H1 (cell line): ENCODE measurements around the gene RNASE7. TPM values are rescaled to one million over a fixed set of nuclear protein-coding genes. Genes with fewer than 3 reads are reported as not detected.

ENCODE experiments used
- CTCF ChIA-PET: fragments of 300-600 bp; sonication (Branson Sonifier 250); formaldehyde crosslinking; loops from one replicate; lab custom pipeline; 2021; ENCODE audit not compliant: partially characterized antibody; lab: Charles Lee
- POLR2A ChIA-PET: fragments of 300-600 bp; sonication (Branson Sonifier 250); formaldehyde crosslinking; loops from one replicate; lab custom pipeline; 2021; ENCODE audit warnings: inconsistent platforms; ENCODE audit not compliant: partially characterized antibody; lab: Charles Lee
- DNase-seq, 2 experiments: peaks; one replicate each; pipeline versions ENCODE4 v3.0.0 to v3.0.0-alpha.2; 2010 to 2022; ENCODE audit warnings: low spot score in 2 of 2, low read depth in 1 of 2, mixed read lengths in 1 of 2
- FAIRE-seq: peaks from 2 replicates; lab custom pipeline; 2011; peaks lifted over from hg19 to GRCh38; lab: Jason Lieb, UNC
- H2AFZ ChIP-seq: 2 replicates; pipeline ENCODE4 v1.8.1; 2012; ENCODE audit warnings: low read length, inconsistent platforms
- H2AK5ac ChIP-seq: 2 replicates; pipeline ENCODE4 v1.6.1; 2013; ENCODE audit warnings: low read depth, low read length
- H2BK120ac ChIP-seq: replicated peaks from 2 replicates; pipeline ENCODE3; 2013; ENCODE audit warnings: low read depth, low read length, inconsistent platforms
- H2BK12ac ChIP-seq: 2 replicates; pipeline ENCODE4 v1.6.1; 2013; ENCODE audit warnings: low read depth, low read length
- H2BK15ac ChIP-seq: 2 replicates; pipeline ENCODE4 v1.6.1; 2013; ENCODE audit warnings: low read length
- H2BK20ac ChIP-seq: 2 replicates; pipeline ENCODE4 v1.6.1; 2013; ENCODE audit warnings: low read length
- H2BK5ac ChIP-seq: 2 replicates; pipeline ENCODE4 v1.6.1; 2013; ENCODE audit warnings: low read depth, low read length
- H3K14ac ChIP-seq: 2 replicates; pipeline ENCODE4 v1.6.1; 2013; ENCODE audit warnings: inconsistent platforms; ENCODE audit not compliant: insufficient read length
- H3K18ac ChIP-seq: 2 replicates; pipeline ENCODE4 v1.6.1; 2013; ENCODE audit warnings: low read length; ENCODE audit errors: extremely low read depth
- H3K23ac ChIP-seq: 2 replicates; pipeline ENCODE4 v1.6.1; 2013; ENCODE audit warnings: inconsistent platforms; ENCODE audit not compliant: insufficient read length
- H3K23me2 ChIP-seq: 2 replicates; pipeline ENCODE4 v1.6.1; 2013; ENCODE audit warnings: low read depth, low read length
- H3K27ac ChIP-seq: 2 replicates; pipeline ENCODE4 v1.6.1; 2011; ENCODE audit warnings: low read depth, low read length, inconsistent platforms
- H3K27me3 ChIP-seq, 4 experiments: replicated peaks in 1 of 4; 1 replicate in 1 of 4; 2 replicates in 3 of 4; pipeline versions ENCODE4 v1.6.1 to v1.8.1; 2011 to 2013; ENCODE audit warnings: low read length in 3 of 4, mild to moderate bottlenecking in 3 of 4, inconsistent platforms in 2 of 4, mixed read lengths in 2 of 4, moderate library complexity in 1 of 4; ENCODE audit not compliant: control insufficient read depth in 3 of 4, insufficient read depth in 3 of 4; ENCODE audit errors: extremely low read depth in 1 of 4
- H3K36me3 ChIP-seq, 4 experiments: 2 replicates each; pipeline versions ENCODE4 v1.6.1 to v1.8.1; 2011 to 2013; ENCODE audit warnings: mild to moderate bottlenecking in 4 of 4, low read length in 3 of 4, moderate library complexity in 2 of 4, control low read depth in 1 of 4, inconsistent platforms in 1 of 4; ENCODE audit not compliant: insufficient read depth in 4 of 4, control insufficient read depth in 2 of 4
- H3K4ac ChIP-seq: replicated peaks from 2 replicates; pipeline ENCODE3; 2013; ENCODE audit warnings: low read length, low read depth, mixed read lengths, inconsistent platforms; ENCODE audit not compliant: insufficient read length
- H3K4me1 ChIP-seq, 4 experiments: replicated peaks in 1 of 4; 1 replicate in 1 of 4; 2 replicates in 3 of 4; pipeline versions ENCODE4 v1.6.1 to v1.8.1; 2011 to 2013; ENCODE audit warnings: low read length in 3 of 4, inconsistent platforms in 2 of 4, mixed read lengths in 1 of 4; ENCODE audit not compliant: insufficient read depth in 4 of 4, control insufficient read depth in 3 of 4
- H3K4me2 ChIP-seq, 2 experiments: 2 replicates each; pipeline versions ENCODE4 v1.6.1 to v1.8.1; 2011 to 2013; ENCODE audit warnings: low read depth in 2 of 2, low read length in 2 of 2, control low read depth in 1 of 2, inconsistent platforms in 1 of 2, mild to moderate bottlenecking in 1 of 2; ENCODE audit not compliant: insufficient read depth in 1 of 2
- H3K4me3 ChIP-seq, 4 experiments: fragments of 200-600, 300-600 bp in 1 of 4; sonication (generic), shearing (Covaris generic), sonication (Bioruptor Twin) in 1 of 4; 2 replicates each; pipeline versions ENCODE4 v1.5.1 to v1.8.1; 2011 to 2016; ENCODE audit warnings: low read length in 4 of 4, low read depth in 3 of 4, control low read depth in 2 of 4, inconsistent platforms in 2 of 4, mild to moderate bottlenecking in 2 of 4, mixed read lengths in 1 of 4, moderate library complexity in 1 of 4; ENCODE audit not compliant: insufficient read depth in 2 of 4; ENCODE audit errors: extremely low read depth in 1 of 4
- H3K56ac ChIP-seq: replicated peaks from 2 replicates; pipeline ENCODE3; 2013; ENCODE audit warnings: low read depth, mild to moderate bottlenecking, mixed read lengths, low read length, inconsistent platforms; ENCODE audit not compliant: insufficient read length
- H3K79me1 ChIP-seq: 2 replicates; pipeline ENCODE4 v1.6.1; 2013; ENCODE audit warnings: low read depth, low read length, control low read depth
- H3K79me2 ChIP-seq, 2 experiments: 2 replicates each; pipeline versions ENCODE4 v1.6.1 to v1.8.1; 2012 to 2013; ENCODE audit warnings: low read length in 2 of 2, mild to moderate bottlenecking in 2 of 2, inconsistent platforms in 1 of 2; ENCODE audit not compliant: insufficient read depth in 2 of 2, control insufficient read depth in 1 of 2
- H3K9ac ChIP-seq, 4 experiments: replicated peaks in 1 of 4; 1 replicate in 1 of 4; 2 replicates in 3 of 4; pipeline versions ENCODE4 v1.6.1 to v1.8.1; 2011 to 2013; ENCODE audit warnings: low read depth in 3 of 4, low read length in 3 of 4, control low read depth in 2 of 4, mild to moderate bottlenecking in 2 of 4, moderate library complexity in 2 of 4, inconsistent platforms in 1 of 4; ENCODE audit errors: extremely low read depth in 1 of 4
- H3K9me3 ChIP-seq, 2 experiments: 2 replicates each; pipeline versions ENCODE4 v1.6.1 to v1.8.1; 2012 to 2013; ENCODE audit warnings: mild to moderate bottlenecking in 2 of 2, moderate library complexity in 2 of 2, control low read depth in 1 of 2, inconsistent platforms in 1 of 2, low read depth in 1 of 2, low read length in 1 of 2, mixed read lengths in 1 of 2; ENCODE audit not compliant: insufficient read depth in 2 of 2
- H4K20me1 ChIP-seq, 2 experiments: replicated peaks in 1 of 2; 2 replicates each; pipeline versions ENCODE3 to v1.8.1; 2011 to 2013; ENCODE audit warnings: inconsistent platforms in 2 of 2, low read length in 2 of 2, mild to moderate bottlenecking in 1 of 2; ENCODE audit not compliant: insufficient read depth in 2 of 2, control insufficient read depth in 1 of 2
- H4K5ac ChIP-seq: 2 replicates; pipeline ENCODE4 v1.6.1; 2013; ENCODE audit warnings: low read length, low read depth, mixed read lengths, inconsistent platforms; ENCODE audit not compliant: insufficient read length
- H4K8ac ChIP-seq: 2 replicates; pipeline ENCODE4 v1.8.0; 2013; ENCODE audit warnings: mild to moderate bottlenecking, moderate library complexity, low read length, inconsistent platforms; ENCODE audit not compliant: insufficient read depth; ENCODE audit errors: extremely low read depth
- H4K91ac ChIP-seq: replicated peaks from 2 replicates; pipeline ENCODE3; 2013; ENCODE audit warnings: low read length, mixed read lengths, inconsistent platforms; ENCODE audit not compliant: insufficient read length
- EGR1 ChIP-seq: IDR thresholded peaks from 2 replicates; pipeline ENCODE4 v1.6.1; 2011; ENCODE audit warnings: low read depth, low read length, borderline replicate concordance
- WGBS, 2 experiments: shearing (Covaris generic) in 1 of 2; methylation state at CpG; one replicate each; pipeline versions ENCODE4 v1.1.6 to v1.1.7; 2013 to 2015; ENCODE audit warnings: low lambda C conversion rate in 2 of 2, mixed read lengths in 2 of 2, inconsistent platforms in 1 of 2, low coverage in 1 of 2, missing lambda C conversion rate in 1 of 2; ENCODE audit not compliant: insufficient replicate concordance in 2 of 2, insufficient coverage in 1 of 2, insufficient read length in 1 of 2; ENCODE audit errors: extremely low coverage in 1 of 2, missing lambda C conversion rate in 1 of 2; 5-methylcytosine and 5-hydroxymethylcytosine counted together
- polyA plus RNA-seq, 7 experiments: library from polyadenylated mRNA; depleted of rRNA in 3 of 7; stranded (reverse) in 5 of 7; unstranded in 2 of 7; fragments of >200 nt in 5 of 7; fragments of 200-250 nt in 2 of 7; gene quantifications; 1 replicate in 5 of 7; 2 replicates in 1 of 7; 4 replicates in 1 of 7; pipeline versions ENCODE4 v1.2.1 to v1.2.3, GENCODE V29; 2011 to 2013; ENCODE audit warnings: missing spikeins in 2 of 7, mixed read lengths in 2 of 7
- total RNA-seq: library from RNA; stranded (reverse); fragmentation: NEBNext Ultra II Directional; extraction: Animal tissue kit (Norgen Biotek cat#: 25700); gene quantifications from 2 replicates; pipeline ENCODE4 v1.2.1, GENCODE V29; 2021

The RNASE7 gene
- total and polyA plus RNA-seq, 2 of the 8 experiments (the other 6 are each of a cell fraction or from before 2014, with no cell fraction given), result not detected

- Histone ChIP-seq H4K91ac (no peak overlapping the region), H3K27me3 (no peaks in the 10 kb centered on the region), H2BK12ac (no peak overlapping the region), H4K5ac (no peak overlapping the region), H3K23ac (no peak overlapping the region), H2BK120ac (no peak overlapping the region), H3K4me3 (no peak overlapping the region), H3K9me3 (no peaks in the 10 kb centered on the region), H4K8ac (no peak overlapping the region), H2AFZ (peak overlapping the region; percentile 77; the same call in 1 of the 2 replicates), H3K4me1 (peaks cover 1 to 3% (median 3%) of the 10 kb centered on the region in 4 experiments; a peak in 5 of 7 replicates), H3K4me2 (no peak overlapping the region), H3K18ac (no peak overlapping the region), H3K36me3 (no peaks in the 10 kb centered on the region)
- 93% methylated on average over 14 of the region's 14 CpGs; no CpG with 5 or more reads in 1 of the 2 experiments for WGBS, 2 experiments
- DNase-seq, result no peak
- no peak for TF ChIP-seq EGR1
- TF ChIP-seq, all 59 proteins: peak for 0
- FAIRE-seq, result no peak
- H3K56ac ChIP-seq, result no peak overlapping the region
- H3K9ac ChIP-seq, result no peak overlapping the region
- no peaks in the 10 kb centered on the region for H3K79me1 ChIP-seq
- ChIA-PET CTCF (interaction anchor here (1.0 to 10.6 kb wide), 7 partner anchors 9 to 105 kb away, joined by 3 to 117 read pairs (median 8); no protein-coding TSS in a partner anchor), POLR2A (interaction anchor here (1.1 to 1.2 kb wide), 2 partner anchors 11 to 88 kb away, joined by 3 read pairs; no protein-coding TSS in a partner anchor)
- H3K14ac ChIP-seq, result no peak overlapping the region
- no peaks in the 10 kb centered on the region for H3K79me2 ChIP-seq
- H3K27ac ChIP-seq, result no peak overlapping the region
- no peak overlapping the region for H3K4ac ChIP-seq
- no peaks in the 10 kb centered on the region; the same call in 1 of the 2 replicates for H3K23me2 ChIP-seq
- no peak overlapping the region for H2BK5ac ChIP-seq
- H4K20me1 ChIP-seq, result no peaks in the 10 kb centered on the region
- no peak overlapping the region for H2AK5ac ChIP-seq
- no peak overlapping the region for H2BK20ac ChIP-seq
- no peak overlapping the region for H2BK15ac ChIP-seq
Observed at GRCh38 chr14:21003788-21004346, 38.3 kb upstream of the RNASE7 start.
